ENCODE data around the gene SIGLEC11. TPM values are rescaled to one million over a fixed set of nuclear protein-coding genes. Genes with fewer than 3 reads are reported as not detected.

SIGLEC11 gene
- total and polyA plus RNA-seq, 2 of the 13 experiments (the other 11 are each of a cell fraction or from before 2014, with no cell fraction given): not detected

DNA sequence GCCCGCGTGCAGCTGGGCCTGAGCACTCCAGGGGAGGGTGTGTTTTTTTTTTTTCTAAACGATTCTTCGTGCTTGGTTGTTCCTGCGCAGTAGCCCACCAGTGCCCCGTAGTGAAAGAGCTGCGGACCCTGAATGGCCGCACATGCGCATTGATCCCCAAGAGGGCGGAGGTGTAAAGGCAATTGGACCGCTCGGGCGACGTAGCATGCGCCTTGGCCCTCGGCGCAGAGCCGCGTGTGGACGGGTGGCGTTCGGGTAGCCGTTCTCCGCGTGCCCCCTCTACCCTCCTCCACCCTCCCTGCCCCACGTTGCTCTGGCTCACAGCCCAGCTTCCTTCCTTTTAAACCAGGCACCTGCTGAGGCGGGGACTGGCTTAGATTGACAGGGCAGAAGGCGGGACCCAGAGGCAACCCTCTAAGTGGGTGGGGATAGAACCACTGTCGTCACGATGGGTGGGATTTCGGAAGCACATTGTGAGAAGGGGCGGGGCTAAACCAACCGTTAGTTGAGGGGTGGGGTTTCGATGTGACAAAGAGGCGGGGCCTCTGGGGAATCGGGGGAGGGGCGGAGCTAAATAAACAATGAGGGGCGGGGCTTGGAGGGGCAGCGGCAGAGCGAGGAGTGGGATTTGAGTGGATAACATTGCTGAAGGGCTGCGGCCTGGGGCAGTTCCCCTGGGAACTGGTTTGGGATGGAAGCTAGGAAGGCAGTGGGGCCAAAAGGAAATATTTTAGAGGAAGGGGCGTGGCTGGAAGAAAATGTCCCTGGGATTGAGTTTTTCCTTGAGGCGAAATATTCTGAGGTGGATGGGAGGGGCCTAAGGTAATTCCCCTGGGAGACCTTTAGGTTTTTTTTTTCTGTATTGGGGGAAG is 31.1 kb downstream of the SIGLEC11 start (continued):
- peak; percentile 99 for TF ChIP-seq HNRNPH1 (optimal IDR thresholded peaks at IDR 0.05; ENCODE audit: low read depth, low read length)
- TF ChIP-seq ISL2 (CRISPR knock-in tag; IDR thresholded peaks at IDR 0.05): peak; percentile 26; the same call in 1 of the 2 replicates
- TF ChIP-seq YEATS4 (CRISPR knock-in tag; IDR thresholded peaks at IDR 0.05; ENCODE audit: borderline replicate concordance): peak; percentile 87; the same call in 1 of the 2 replicates
- no peak; the same call in 1 of the 2 replicates for TF ChIP-seq ZNF879 (CRISPR knock-in tag; IDR thresholded peaks at IDR 0.05)
- 0 out of 2 replicates have a peak, but pooled peaks have one; percentile 65 for TF ChIP-seq SMAD9 (CRISPR knock-in tag; IDR thresholded peaks at IDR 0.05)
- no peak for TF ChIP-seq MAFF (IDR thresholded peaks at IDR 0.05; ENCODE audit: low read depth, low read length)
- TF ChIP-seq USF2 (IDR thresholded peaks at IDR 0.05; ENCODE audit: low read depth, low read length): no peak
- no peak; the same call in 1 of the 2 replicates for TF ChIP-seq USF2 (CRISPR knock-in tag; IDR thresholded peaks at IDR 0.05; ENCODE audit: borderline replicate concordance)
- TF ChIP-seq TSC22D2 (CRISPR knock-in tag; IDR thresholded peaks at IDR 0.05; ENCODE audit: borderline replicate concordance): 0 out of 2 replicates have a peak, but pooled peaks have one; percentile 48
- TF ChIP-seq MLXIP (CRISPR knock-in tag; IDR thresholded peaks at IDR 0.05; ENCODE audit: borderline replicate concordance): no peak
- TF ChIP-seq ZFP36L2 (CRISPR knock-in tag; IDR thresholded peaks at IDR 0.05): no peak
- no peak for TF ChIP-seq NR2F6 (IDR thresholded peaks at IDR 0.05)
- no peak for TF ChIP-seq NR2F6 (CRISPR knock-in tag; IDR thresholded peaks at IDR 0.05)
- no peak; the same call in none of the 2 replicates for TF ChIP-seq DNMT1 (CRISPR knock-in tag; IDR thresholded peaks at IDR 0.05)
- TF ChIP-seq MED8 (CRISPR knock-in tag; IDR thresholded peaks at IDR 0.05; ENCODE audit: insufficient replicate concordance): no peak
- TF ChIP-seq ZSCAN31 (CRISPR knock-in tag; IDR thresholded peaks at IDR 0.05; ENCODE audit: low read depth): peak; percentile 82
- no peak for TF ChIP-seq PRDM4 (CRISPR knock-in tag; IDR thresholded peaks at IDR 0.05; ENCODE audit: borderline replicate concordance)
- TF ChIP-seq, protein P1, sequence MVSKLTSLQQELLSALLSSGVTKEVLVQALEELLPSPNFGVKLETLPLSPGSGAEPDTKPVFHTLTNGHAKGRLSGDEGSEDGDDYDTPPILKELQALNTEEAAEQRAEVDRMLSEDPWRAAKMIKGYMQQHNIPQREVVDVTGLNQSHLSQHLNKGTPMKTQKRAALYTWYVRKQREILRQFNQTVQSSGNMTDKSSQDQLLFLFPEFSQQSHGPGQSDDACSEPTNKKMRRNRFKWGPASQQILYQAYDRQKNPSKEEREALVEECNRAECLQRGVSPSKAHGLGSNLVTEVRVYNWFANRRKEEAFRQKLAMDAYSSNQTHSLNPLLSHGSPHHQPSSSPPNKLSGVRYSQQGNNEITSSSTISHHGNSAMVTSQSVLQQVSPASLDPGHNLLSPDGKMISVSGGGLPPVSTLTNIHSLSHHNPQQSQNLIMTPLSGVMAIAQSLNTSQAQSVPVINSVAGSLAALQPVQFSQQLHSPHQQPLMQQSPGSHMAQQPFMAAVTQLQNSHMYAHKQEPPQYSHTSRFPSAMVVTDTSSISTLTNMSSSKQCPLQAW (CRISPR knock-in tag; IDR thresholded peaks at IDR 0.05): peak; percentile 68
- TF ChIP-seq ZNF740 (CRISPR knock-in tag; IDR thresholded peaks at IDR 0.05): no peak
- TF ChIP-seq U2AF2 (IDR thresholded peaks at IDR 0.05; ENCODE audit: low read depth, low read length): 0 out of 2 replicates have a peak, but pooled peaks have one; percentile 59
